ENCODE data around the gene HTRA2.
A peak's percentile ranks its signal among the peaks of the same experiment; 100 is the strongest.

HTRA2 gene

GRCh38 chr2:74573747-74574562, 44.2 kb downstream of the HTRA2 start:
- no peak overlapping the region for H3K4me3 ChIP-seq (ENCODE audit: low read depth, low read length)
- CTCF ChIA-PET: interaction anchor here (1.9 to 21.1 kb wide), 3 partner anchors 13 to 87 kb away, joined by 4 to 401 read pairs (median 204); partner anchors contain the start of genes CCDC142 and TTC31
- TF ChIP-seq CTCF (IDR thresholded peaks at IDR 0.05; ENCODE audit: insufficient read depth, low read length, missing control alignments): no peak
- DNase-seq (ENCODE audit: low read depth, low spot score): no peak
- POLR2A ChIA-PET: interaction anchor here (0.6 to 4.6 kb wide), 4 partner anchors 9 to 44 kb away, joined by 3 to 29 read pairs (median 5); partner anchors contain the start of genes AUP1 and HTRA2

DNA sequence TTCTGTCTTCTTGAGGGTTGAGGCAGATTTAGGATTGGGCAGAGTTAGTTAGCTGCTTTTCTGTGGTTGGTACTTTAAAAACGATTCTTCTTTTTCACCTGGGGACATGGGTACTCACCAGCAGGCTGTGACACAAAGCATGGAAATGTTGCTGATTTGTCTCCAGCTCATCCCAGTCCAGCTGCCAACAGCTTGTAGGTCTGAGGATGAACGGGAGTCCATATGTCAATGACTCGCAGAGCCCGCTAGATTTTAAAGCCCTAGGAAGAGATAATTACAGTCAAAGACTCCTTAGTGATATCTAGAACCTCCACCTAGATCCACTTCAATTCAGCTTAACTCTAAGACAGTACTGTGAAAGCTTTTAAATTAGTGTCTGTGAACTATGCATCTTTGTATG, 45.6 kb downstream of the HTRA2 start:
- CTCF ChIA-PET: interaction anchor here (1.3 to 21.1 kb wide), 5 partner anchors 11 to 89 kb away, joined by 4 to 401 read pairs (median 14); partner anchors contain the start of genes CCDC142 and TTC31

GRCh38 chr2:74576211-74576862, 46.6 kb downstream of the HTRA2 start:
- DNase-seq (ENCODE audit: low read depth, low spot score): no peak
- ChIA-PET POLR2A (interaction anchor here (0.6 to 4.6 kb wide), 10 partner anchors 10 to 94 kb away, joined by 3 to 29 read pairs (median 6); partner anchors contain the start of genes AUP1, CCDC142, HTRA2 and LOXL3), CTCF (interaction anchor here (1.3 to 21.1 kb wide), 9 partner anchors 8 to 90 kb away, joined by 3 to 401 read pairs (median 7); partner anchors contain the start of genes CCDC142 and TTC31)
- H3K4me3 ChIP-seq (ENCODE audit: low read depth, low read length): no peak overlapping the region
- TF ChIP-seq CTCF (IDR thresholded peaks at IDR 0.05; ENCODE audit: insufficient read depth, low read length, missing control alignments): no peak

More for the DNA sequence above, 45.6 kb downstream of the HTRA2 start:
- TF ChIP-seq CTCF (IDR thresholded peaks at IDR 0.05; ENCODE audit: insufficient read depth, low read length, missing control alignments): no peak
- DNase-seq (ENCODE audit: low read depth, low spot score): no peak
- H3K4me3 ChIP-seq (ENCODE audit: low read depth, low read length): no peak overlapping the region
- POLR2A ChIA-PET: interaction anchor here (1.0 to 4.6 kb wide), 5 partner anchors 9 to 96 kb away, joined by 3 to 29 read pairs (median 6); partner anchors contain the start of genes AUP1, HTRA2 and LOXL3

DNA sequence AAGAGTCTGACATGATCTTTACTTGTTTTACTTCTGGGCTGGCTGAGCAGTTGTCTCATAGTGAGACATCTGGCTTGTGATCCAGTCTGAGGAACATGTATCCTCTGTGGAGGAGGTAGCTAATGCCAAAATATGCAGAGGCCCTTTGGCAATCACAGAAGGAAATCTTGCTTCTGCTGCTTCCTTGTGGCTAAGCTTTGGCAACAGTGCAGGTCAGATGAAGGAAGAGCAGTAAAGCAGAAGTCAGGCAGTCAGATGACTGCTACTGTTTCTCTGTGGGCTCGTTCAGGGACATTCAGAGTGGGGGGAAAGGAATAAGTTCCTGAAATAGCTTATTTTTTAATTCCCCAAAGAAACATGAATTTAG, 47.1 kb downstream of the HTRA2 start:
- ChIA-PET POLR2A (interaction anchor here (0.6 to 4.6 kb wide), 9 partner anchors 9 to 95 kb away, joined by 3 to 29 read pairs (median 7); partner anchors contain the start of genes AUP1, CCDC142, HTRA2 and LOXL3), CTCF (interaction anchor here (0.8 to 21.1 kb wide), 9 partner anchors 9 to 90 kb away, joined by 3 to 401 read pairs (median 6); partner anchors contain the start of genes CCDC142 and TTC31)
- TF ChIP-seq CTCF (IDR thresholded peaks at IDR 0.05; ENCODE audit: insufficient read depth, low read length, missing control alignments): peak; percentile 48
- DNase-seq (ENCODE audit: low read depth, low spot score): no peak
- no peak overlapping the region for H3K4me3 ChIP-seq (ENCODE audit: low read depth, low read length)

GRCh38 chr2:74577448-74577847, 47.7 kb downstream of the HTRA2 start:
- POLR2A ChIA-PET: interaction anchor here (0.6 to 4.6 kb wide), 9 partner anchors 8 to 95 kb away, joined by 3 to 29 read pairs (median 7); partner anchors contain the start of genes AUP1, CCDC142, HTRA2 and LOXL3
- CTCF ChIA-PET: interaction anchor here (0.8 to 21.1 kb wide), 10 partner anchors 9 to 91 kb away, joined by 3 to 401 read pairs (median 6); partner anchors contain the start of genes CCDC142 and TTC31
- DNase-seq (ENCODE audit: low read depth, low spot score): no peak
- H3K4me3 ChIP-seq (ENCODE audit: low read depth, low read length): no peak overlapping the region
- no peak for TF ChIP-seq CTCF (IDR thresholded peaks at IDR 0.05; ENCODE audit: insufficient read depth, low read length, missing control alignments)

Data from AG04449 (cell line).